Common myeloid progenitor, CD34-positive (primary cell): ENCODE measurements around the gene KCNG2.

Experiments used
- CTCF ChIA-PET: fragments of 350-600 bp; sonication (Branson Sonifier 250); formaldehyde crosslinking; loops from one replicate; lab custom pipeline; 2021; ENCODE audit warnings: antibody characterized with exemption; lab: Charles Lee
- POLR2A ChIA-PET: fragments of 350-600 bp; sonication (Branson Sonifier 250); formaldehyde crosslinking; loops from one replicate; lab custom pipeline; 2021; ENCODE audit warnings: antibody characterized with exemption; lab: Charles Lee
- DNase-seq, 3 donors: peaks; one replicate each; pipeline versions ENCODE4 v3.0.0 to v3.0.0-alpha.2; 2013
- H3K27ac ChIP-seq, 2 experiments: 1 replicate in 1 of 2; 2 replicates in 1 of 2; pipeline ENCODE4 v1.7.0; 2013; ENCODE audit warnings: inconsistent platforms in 2 of 2, low read length in 2 of 2, mild to moderate bottlenecking in 2 of 2, low read depth in 1 of 2, moderate library complexity in 1 of 2; ENCODE audit not compliant: severe bottlenecking in 2 of 2, insufficient read depth in 1 of 2, poor library complexity in 1 of 2
- H3K27me3 ChIP-seq, 5 experiments: replicated peaks in 2 of 5; 1 replicate in 3 of 5; 2 replicates in 2 of 5; pipeline versions ENCODE4 v1.6.1 to v1.7.0; 2013; ENCODE audit warnings: low read length in 4 of 5, mild to moderate bottlenecking in 2 of 5, moderate library complexity in 2 of 5, inconsistent platforms in 1 of 5; ENCODE audit not compliant: insufficient read depth in 5 of 5, control insufficient read depth in 4 of 5
- H3K36me3 ChIP-seq, 4 experiments: 1 replicate in 2 of 4; 2 replicates in 2 of 4; pipeline versions ENCODE4 v1.6.1 to v1.7.0; 2013; ENCODE audit warnings: low read length in 3 of 4, control low read depth in 1 of 4, mild to moderate bottlenecking in 1 of 4; ENCODE audit not compliant: control insufficient read depth in 4 of 4, insufficient read depth in 4 of 4
- H3K4me1 ChIP-seq, 4 experiments: 1 replicate in 3 of 4; 2 replicates in 1 of 4; pipeline versions ENCODE4 v1.6.1 to v1.7.1; 2013; ENCODE audit warnings: low read length in 3 of 4, mild to moderate bottlenecking in 3 of 4, control low read depth in 1 of 4, inconsistent platforms in 1 of 4, moderate library complexity in 1 of 4; ENCODE audit not compliant: control insufficient read depth in 4 of 4, insufficient read depth in 4 of 4; ENCODE audit errors: control extremely low read depth in 1 of 4
- H3K4me3 ChIP-seq, 7 experiments: 1 replicate in 4 of 7; 2 replicates in 3 of 7; pipeline versions ENCODE4 v1.5.1 to v1.7.0; 2013; ENCODE audit warnings: mild to moderate bottlenecking in 7 of 7, low read length in 6 of 7, moderate library complexity in 6 of 7, inconsistent platforms in 2 of 7, low read depth in 2 of 7, control low read depth in 1 of 7; ENCODE audit not compliant: insufficient read depth in 4 of 7, control insufficient read depth in 1 of 7; ENCODE audit errors: extremely low read depth in 1 of 7
- H3K9me3 ChIP-seq, 5 experiments: 1 replicate in 4 of 5; 2 replicates in 1 of 5; pipeline versions ENCODE4 v1.6.1 to v1.7.1; 2013; ENCODE audit warnings: low read length in 4 of 5, mild to moderate bottlenecking in 2 of 5, inconsistent platforms in 1 of 5, low read depth in 1 of 5, moderate library complexity in 1 of 5; ENCODE audit not compliant: control insufficient read depth in 4 of 5, insufficient read depth in 2 of 5; ENCODE audit errors: control extremely low read depth in 1 of 5
- whole genome bisulfite sequencing: methylation state at CpG from one replicate; pipeline ENCODE4 v1.1.5; 2013; ENCODE audit not compliant: insufficient coverage; 5-methylcytosine and 5-hydroxymethylcytosine counted together

KCNG2 gene

DNA sequence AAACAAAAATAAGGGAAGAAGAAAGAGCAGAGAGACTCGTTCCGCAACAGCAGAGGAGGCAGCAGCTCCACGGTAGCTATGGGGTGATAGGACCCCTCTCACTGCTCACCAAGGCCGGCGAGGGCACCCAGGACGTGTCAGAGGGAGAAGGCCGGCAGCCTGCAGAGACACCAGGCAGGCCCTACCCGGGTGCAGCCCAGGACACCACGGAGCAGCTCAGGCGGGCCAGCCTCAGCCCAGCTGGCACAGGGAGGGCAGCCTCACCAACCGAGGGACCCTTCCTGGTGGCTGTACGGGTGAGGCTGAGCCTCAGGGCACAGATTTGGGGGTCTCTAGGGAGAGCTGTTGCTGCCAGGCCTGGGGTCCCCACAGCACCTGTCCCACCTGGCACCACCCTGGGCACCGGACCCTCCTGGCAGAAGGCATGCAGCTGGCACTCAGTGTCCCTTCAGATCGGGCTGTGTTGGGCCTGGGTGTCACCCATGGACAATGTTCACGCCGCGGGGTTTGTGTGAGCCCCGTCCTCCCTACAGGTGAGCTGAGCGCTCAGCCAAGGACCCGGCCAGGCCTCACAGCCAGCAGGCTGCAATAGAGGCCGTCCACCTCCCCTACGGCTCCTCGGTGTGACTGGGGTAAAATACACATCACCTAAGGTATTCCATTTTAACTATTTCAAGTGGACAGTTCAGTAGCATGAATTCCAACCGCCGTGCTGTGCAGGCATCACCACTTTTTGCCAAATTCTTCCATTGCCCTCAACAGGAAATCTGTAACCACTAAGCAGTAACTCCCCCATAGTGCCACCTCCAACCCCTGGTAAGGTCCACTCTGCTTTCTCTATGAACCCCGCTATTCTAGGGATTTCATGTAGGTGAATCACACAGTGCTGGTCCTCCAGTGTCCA lies 21.6 kb downstream of the KCNG2 start:
- ChIA-PET POLR2A (no interaction called here), CTCF (interaction anchor here (1.1 kb wide), 2 partner anchors 20 to 23 kb away, joined by 4 to 5 read pairs; no protein-coding TSS in a partner anchor)
- H3K27me3 ChIP-seq = peaks cover 0 to 2% (median 0%) of the 10 kb centered on the region in 5 experiments
- H3K27ac ChIP-seq = no peak overlapping the region
- H3K36me3 ChIP-seq = no peaks in the 10 kb centered on the region
- 91% methylated on average over 26 of the region's 26 CpGs for WGBS
- no peaks in the 10 kb centered on the region for H3K9me3 ChIP-seq
- H3K4me3 ChIP-seq = peak overlapping the region in 1 of 7 experiments; percentile 36
- peaks cover 7 to 31% (median 16%) of the 10 kb centered on the region in 4 experiments for H3K4me1 ChIP-seq
- DNase-seq = peak in 2 of 3 donors; percentile 59 to 67

DNA sequence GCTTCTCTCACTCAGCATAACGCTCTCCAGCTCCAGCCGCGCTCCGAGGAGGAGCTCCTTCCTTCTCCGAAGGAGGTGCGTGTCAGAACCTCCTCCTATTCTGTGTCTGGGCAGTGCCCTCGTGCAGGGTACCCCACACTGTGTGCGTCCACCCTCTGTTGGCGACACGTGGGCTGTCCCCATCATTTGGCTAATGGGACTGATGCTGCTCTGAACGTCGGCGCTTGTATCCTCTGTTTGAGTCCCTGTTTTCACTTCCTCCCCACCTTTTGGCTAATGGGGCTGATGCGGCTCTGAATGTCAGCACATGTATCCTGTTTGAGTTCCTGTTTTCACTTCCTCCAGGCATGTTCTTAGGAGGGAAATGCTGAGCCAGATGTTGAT lies 22.2 kb downstream of the KCNG2 start:
- Histone ChIP-seq H3K27me3 (peaks cover 0 to 2% (median 0%) of the 10 kb centered on the region in 5 experiments), H3K9me3 (no peaks in the 10 kb centered on the region), H3K4me1 (peaks cover 7 to 31% (median 16%) of the 10 kb centered on the region in 4 experiments), H3K4me3 (peak overlapping the region in 2 of 7 experiments; percentile 35 to 36), H3K36me3 (no peaks in the 10 kb centered on the region), H3K27ac (no peak overlapping the region)
- 32% methylated on average over 13 of the region's 14 CpGs for WGBS
- ChIA-PET POLR2A (no interaction called here), CTCF (interaction anchor here (1.1 kb wide), 2 partner anchors 21 to 24 kb away, joined by 4 to 5 read pairs; no protein-coding TSS in a partner anchor)
- peak; percentile 78 to 95 (median 93) for DNase-seq

DNA sequence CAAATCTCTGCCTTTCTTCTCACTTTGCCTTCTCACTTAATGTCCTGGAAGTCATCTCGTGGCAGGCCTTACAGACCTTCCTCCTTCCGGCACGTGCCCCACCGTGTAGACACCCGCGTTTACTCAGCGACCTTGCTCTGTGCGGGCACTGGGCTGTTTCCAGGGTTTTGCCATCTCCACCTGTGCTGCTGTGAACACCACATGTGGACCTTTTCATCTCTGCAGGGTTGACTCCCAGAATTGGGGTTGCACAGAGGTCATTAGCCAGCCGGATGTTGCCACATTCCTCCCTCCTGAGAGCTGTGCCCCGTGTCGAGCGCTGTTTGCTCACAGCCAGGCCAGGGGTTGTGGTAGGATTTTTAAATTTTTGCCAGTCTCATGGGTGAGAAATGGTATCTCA lies 25.4 kb downstream of the KCNG2 start:
- no peak for DNase-seq

DNA sequence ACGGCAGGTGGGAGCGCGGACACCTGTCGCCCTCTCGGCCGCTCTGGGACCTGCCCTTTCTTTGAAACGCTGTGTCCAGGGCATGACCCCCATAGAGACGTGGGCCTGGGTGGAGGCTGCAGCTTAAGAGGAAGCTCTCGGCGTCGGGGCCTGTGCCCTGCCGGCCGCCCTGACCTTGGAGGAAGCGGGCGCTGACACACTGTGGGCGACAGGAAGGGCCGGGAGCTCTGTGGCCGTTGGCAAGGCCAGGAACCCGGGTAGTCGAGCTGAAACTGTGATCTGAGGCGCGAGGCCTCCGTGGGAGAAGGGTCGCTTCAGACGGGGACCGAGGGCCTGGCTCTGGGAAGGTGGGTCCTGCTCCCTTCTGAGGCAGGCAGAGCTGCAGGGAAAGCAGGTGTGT lies 28.2 kb downstream of the KCNG2 start:
- Histone ChIP-seq H3K4me3 (no peak overlapping the region), H3K27ac (no peak overlapping the region), H3K36me3 (no peaks in the 10 kb centered on the region), H3K27me3 (no peaks in the 10 kb centered on the region), H3K9me3 (no peaks in the 10 kb centered on the region), H3K4me1 (peaks cover 0 to 4% (median 0%) of the 10 kb centered on the region in 4 experiments)
- POLR2A ChIA-PET = no interaction called here
- DNase-seq = no peak
- WGBS = 83% methylated on average over 26 of the region's 26 CpGs
- CTCF ChIA-PET = interaction anchor here (1.2 kb wide), 1 partner anchor 27 kb away, joined by 3 read pairs; no protein-coding TSS in a partner anchor

More for the DNA sequence above, 25.4 kb downstream of the KCNG2 start:
- Histone ChIP-seq H3K27ac (no peak overlapping the region), H3K4me3 (no peak overlapping the region), H3K4me1 (peaks cover 7 to 24% (median 18%) of the 10 kb centered on the region in 4 experiments), H3K36me3 (no peaks in the 10 kb centered on the region), H3K9me3 (no peaks in the 10 kb centered on the region), H3K27me3 (no peaks in the 10 kb centered on the region)
- WGBS = 99% methylated on average over 9 of the region's 12 CpGs
- ChIA-PET POLR2A (no interaction called here), CTCF (no interaction called here)

DNA sequence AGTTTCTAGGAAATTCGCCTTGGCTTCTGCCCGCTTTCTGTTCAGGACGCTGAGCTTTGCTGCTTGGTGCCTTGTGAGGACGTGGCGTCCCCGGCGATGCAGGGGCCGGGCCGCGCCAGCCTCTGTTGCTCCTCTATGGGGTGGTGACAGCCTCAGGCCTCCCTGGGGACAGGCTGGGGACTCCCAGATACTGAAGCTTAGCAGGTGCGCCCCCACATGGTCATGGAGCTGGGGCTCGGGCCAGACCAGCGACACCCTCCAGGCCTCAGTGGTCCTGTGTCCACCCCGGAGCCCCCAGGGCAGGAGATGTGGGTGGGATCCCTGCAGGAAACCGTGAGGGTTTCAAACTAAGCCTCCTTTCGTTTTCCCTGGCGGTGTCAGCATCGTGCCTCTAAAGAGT lies 29.2 kb downstream of the KCNG2 start:
- Histone ChIP-seq H3K27ac (no peak overlapping the region), H3K4me3 (no peak overlapping the region), H3K4me1 (peaks cover 0 to 4% (median 0%) of the 10 kb centered on the region in 4 experiments), H3K36me3 (no peaks in the 10 kb centered on the region), H3K27me3 (no peaks in the 10 kb centered on the region), H3K9me3 (peaks cover 0 to under 1% (median 0%) of the 10 kb centered on the region in 5 experiments)
- ChIA-PET CTCF (interaction anchor here (1.2 kb wide), 1 partner anchor 28 kb away, joined by 3 read pairs; no protein-coding TSS in a partner anchor), POLR2A (no interaction called here)
- no peak for DNase-seq
- 96% methylated on average over 18 of the region's 18 CpGs for WGBS

DNA sequence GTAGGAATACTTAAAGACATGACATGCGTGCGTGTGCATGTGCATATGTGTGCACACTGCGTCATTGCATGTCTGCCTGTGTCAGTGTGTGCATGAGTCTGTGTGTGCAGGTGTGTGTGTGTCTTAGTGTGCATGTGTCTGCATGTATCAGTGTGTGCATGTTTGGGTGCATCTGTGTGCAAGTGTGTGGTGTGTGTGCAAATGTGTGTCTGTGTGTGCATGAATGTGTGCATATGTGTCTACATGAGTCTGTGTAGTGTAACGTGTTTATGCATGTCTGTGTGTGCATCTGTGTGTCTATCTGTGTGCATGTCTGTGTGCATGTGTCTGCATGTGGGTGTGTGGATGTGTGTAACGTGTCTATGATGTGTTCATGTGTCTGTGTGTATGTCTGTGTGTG lies 30.5 kb downstream of the KCNG2 start:
- ChIA-PET CTCF (no interaction called here), POLR2A (no interaction called here)
- Histone ChIP-seq H3K4me1 (peaks cover 0 to 4% (median 0%) of the 10 kb centered on the region in 4 experiments), H3K27me3 (no peaks in the 10 kb centered on the region), H3K27ac (no peak overlapping the region), H3K36me3 (no peaks in the 10 kb centered on the region), H3K4me3 (no peak overlapping the region), H3K9me3 (peaks cover 0 to 3% (median 0%) of the 10 kb centered on the region in 5 experiments)
- DNase-seq = no peak
- 91% methylated on average over 3 of the region's 5 CpGs for WGBS
